GM18868 (cell line): ENCODE measurements around the gene ARHGAP4.

Experiments
- ATAC-seq: cut with Tn5 transposase; IDR thresholded peaks from one replicate; pipeline ENCODE4 v1.9.1; 2021; ENCODE audit warnings: mild to moderate bottlenecking, moderate library complexity; ENCODE audit not compliant: unreplicated experiment

Gene ARHGAP4

DNA sequence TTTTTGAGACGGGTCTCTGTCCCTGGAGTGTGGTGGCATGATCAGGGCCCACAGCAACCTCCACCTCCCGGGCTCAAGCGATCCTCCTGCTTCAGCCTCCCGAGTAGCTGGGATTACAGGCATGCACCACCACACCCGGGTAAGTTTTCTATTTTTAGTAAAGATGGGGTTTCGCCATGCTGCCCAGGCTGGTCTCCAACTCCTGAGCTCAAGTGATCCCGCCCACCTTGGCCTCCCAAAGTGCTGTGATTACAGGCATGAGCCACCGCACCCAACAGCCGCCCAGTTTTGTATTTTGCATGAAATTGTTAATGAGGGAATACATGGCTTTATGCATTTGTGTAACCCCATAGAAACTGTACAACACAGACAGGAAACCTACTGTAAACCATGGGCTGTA, 2.8 kb upstream of the ARHGAP4 start:
- ATAC-seq = no peak

DNA sequence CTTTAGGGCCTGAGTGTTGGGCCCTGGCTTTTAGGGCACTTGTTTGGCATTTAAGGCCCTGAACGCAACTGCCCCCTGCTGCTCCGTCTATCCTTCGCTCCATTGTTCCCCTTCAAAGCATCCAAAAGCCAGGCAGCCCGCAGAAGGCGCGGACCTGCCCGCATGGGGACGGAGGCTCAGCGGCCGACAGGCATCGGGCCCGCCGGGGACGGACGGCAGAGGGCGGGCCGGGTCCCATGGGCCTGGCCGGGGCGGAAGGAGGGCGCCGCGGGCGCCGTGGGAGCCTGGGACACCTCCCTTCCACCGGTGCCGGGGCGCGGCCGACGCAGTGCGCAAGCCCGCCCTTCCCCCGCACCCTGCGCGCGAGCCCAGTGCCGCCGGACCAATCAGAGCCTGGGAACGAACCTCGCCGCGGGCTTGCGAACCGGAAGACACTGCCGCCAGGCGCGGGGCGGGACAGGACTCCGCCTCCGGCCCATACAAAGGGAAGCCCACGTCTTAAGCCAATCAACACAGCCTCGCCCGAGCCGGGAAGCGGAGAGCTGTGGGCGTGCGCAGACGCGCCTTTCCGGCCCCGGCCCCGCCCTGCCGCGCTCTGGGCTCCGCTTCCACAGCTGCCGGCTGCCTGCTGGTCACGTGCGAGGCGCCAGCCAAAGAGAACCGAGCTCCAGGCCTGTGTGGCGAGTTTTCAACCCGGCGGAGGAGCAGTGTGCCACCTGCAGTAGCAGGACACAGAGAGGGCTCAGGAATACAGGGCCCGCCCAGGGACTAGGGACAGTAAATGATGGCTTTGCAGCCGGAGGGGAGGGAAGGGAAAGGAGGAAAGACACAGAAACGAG, 2.1 kb upstream of the ARHGAP4 start:
- ATAC-seq = peak; percentile 81

GRCh38 chrX:153927672-153927921, 1.5 kb upstream of the ARHGAP4 start:
- no peak for ATAC-seq

DNA sequence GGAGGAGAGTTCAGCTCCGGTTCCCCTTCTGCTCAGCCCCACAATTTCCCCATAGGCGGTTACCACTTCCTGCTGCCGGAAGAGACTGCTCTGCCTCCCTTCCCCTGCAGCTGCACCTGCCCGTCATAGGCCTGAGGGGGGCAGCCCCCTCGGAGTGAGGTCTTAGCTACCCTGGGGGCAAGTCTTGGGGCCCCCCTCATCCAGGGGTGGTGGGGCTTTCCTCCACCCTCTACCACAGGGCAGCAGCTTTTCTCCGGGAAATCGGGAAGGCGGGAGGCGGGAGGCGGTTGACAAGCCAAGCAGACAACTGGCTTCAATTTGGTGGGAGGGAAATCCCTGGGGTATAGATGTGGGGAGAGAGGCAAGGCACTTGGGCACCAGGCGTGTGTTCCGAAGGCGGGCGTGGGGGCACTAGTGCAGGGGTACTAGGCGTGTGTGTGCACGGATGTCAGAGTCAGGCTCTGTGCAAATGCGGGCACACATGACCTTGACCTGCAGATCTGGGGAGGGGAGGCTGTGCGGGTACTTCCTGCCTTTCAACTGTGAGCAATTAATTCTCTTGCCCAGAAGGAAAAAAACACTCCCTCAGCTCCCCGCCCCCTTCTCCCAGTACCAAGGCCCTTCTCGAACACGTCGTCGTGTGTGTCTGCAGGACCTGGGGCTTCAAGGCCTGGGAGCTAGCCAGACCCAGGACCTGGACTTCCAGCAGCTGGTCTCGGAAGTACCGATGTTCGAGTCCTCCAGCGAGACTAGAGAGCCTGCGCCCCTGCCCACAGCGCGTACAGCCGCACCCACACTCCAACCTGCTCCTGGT, 1.0 kb upstream of the ARHGAP4 start:
- ATAC-seq = peak; percentile 42

DNA sequence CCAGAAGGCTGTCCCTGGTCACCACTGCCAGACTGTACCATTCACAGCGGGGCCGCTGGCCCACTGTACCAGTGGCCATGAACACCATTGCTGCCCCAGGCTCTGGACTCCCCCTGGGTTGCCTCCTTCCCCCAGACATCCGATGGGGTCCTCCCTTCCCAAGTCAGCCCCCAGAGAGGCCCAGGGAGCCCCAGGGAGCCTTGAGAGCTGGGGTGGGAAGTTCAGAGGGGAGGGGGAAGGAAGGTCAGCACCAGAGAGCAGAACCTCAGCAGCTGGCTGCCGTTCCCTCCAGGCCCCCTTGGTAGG, 441 bp upstream of the ARHGAP4 start:
- ATAC-seq = no peak

GRCh38 chrX:153925387-153925738, 701 bp downstream of the ARHGAP4 start:
- ATAC-seq = no peak

DNA sequence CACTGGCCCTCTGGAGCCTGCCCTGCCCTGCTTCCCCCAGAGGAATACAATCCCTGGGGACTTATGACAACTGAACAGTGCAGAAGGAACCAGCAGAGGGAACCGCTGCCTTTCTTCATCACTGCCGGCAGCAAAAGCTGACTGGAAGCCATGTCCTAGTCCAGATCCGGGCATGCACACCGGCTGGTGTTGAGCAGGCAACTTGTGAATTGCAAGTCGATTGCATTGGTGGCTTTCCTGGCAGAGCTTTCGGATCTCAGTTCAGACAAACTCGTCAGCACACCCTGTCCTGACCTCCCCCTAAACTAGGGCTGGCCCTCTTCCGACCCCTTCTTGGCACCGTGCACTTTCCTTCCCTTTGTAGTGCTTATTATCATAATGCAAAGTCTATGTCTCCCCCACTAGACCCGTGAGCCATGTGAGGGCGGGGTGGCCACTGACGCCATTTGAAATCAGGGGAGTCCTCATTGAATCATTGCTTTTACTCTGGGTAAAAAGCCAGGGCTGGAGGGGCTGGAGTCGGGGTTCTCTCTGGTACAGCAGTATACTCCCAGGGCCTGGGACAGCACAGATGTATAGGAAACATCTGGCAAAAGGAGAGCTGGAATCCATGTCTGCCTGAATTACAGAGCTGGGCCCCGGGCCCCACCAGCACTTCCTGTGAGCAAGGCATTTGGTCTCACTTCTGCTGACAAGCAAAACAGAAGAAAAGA, 1.8 kb downstream of the ARHGAP4 start:
- ATAC-seq = no peak

DNA sequence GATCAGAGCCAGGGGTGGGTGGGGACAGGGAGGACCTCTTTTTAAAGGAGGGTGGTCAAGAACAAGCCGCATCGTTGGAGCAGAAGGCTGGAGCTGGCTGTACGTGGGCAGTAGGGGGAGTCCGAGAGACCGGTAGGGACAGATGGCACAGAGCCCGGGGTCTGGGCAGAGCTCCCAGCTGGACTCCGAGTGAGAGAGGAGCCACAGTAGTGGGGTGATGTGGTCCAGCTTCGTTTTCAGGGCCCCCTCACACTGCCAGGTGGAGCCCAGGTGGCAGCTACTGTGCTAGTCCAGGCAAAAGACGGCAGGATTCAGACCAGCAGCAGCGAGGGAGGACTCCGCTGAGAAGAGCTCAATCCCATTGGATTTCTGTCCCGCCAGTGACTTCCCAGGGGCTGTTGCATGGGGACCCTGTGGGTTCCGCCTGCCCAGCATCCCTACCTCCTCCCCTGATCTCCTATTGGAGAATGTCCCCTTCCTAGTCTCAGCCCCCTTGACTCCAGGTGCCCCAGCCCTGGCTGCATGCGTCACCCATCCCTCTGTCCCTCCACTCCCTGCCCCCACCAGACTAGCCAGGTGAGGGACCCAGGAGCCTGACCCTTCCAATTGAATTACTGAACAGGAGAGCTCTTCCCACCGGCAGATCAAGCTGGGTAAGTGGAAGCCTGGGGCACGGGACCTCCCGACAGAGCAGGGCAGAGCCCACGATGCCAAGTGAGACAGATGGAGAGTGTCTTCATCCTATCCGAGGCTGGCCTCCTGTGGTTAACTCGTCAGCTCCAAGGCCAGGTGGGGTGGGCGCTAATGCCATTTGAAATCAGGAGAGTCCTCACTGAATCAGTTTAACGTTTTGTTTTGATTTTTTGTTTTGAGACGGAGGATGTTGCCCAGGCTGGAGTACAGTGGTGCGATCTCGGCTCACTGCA, 2.9 kb downstream of the ARHGAP4 start:
- ATAC-seq = no peak

DNA sequence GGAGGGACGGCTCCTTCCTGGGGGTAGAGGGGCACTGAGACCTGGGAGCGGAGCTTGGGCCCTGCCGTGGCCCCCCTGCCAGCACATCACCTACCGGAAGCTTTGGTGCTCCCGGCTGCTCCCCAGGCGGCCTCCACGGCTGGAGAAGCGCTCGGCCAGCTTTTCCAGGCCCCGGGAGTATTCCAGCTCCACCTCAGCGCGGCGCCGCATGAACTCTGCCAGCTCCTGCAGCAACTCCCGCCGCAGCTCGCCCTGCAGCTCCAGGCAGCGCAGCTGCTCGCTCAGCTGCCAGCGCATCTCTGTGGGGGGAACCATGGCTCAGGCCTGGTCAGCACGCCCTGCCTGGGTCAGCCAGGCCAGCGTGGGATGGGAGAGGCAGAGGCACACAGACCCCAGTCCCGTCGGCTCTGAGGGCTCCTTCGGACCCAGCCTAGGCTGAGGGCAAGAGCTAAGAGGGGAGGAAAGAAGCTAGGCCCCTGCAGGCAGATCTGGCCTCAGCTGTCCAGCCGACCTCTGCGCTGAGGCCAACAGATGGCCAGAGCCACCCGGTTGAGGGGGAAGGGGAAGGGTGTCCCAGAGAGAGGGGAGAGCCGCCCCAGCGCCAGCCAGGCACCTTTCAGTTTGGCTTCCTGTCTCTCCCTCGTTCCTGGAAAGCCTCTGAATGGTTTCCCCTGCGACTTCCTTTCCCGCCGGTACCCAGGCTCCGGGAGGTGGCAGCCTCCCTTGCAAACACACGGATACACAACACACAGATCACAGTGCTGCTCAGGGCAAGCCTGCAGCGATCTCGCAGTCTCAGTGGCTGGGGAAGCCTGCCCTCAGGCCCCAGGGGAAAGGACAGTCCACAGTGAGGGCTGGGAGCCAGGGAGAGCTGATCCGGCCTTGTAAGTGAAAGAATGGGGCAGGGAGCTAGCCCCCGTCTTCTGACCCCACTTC, 4.3 kb downstream of the ARHGAP4 start:
- no peak for ATAC-seq

DNA sequence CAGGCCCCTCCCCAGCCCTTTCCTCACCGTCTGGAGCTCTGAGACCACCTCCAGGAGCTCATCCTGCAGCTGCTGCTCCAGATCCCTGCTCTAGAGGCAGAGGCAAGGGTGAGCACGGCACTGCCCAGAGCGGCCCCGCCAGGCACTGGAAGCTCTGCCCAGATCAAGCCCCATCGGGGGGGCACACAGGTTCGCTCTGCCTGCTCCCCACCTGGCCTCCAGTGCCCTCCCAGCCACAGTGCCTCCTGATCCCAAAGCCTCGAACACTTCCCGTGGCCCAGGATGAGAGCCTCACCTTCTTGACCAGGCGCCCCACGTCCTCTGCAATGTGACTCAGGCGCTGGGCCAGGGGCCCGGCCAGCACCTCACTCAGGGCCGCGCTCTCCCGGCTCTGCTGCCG, 5.0 kb downstream of the ARHGAP4 start:
- no peak for ATAC-seq

- ATAC-seq = no peak
Measured at GRCh38 chrX:153920546-153920945, 5.5 kb downstream of the ARHGAP4 start.

DNA sequence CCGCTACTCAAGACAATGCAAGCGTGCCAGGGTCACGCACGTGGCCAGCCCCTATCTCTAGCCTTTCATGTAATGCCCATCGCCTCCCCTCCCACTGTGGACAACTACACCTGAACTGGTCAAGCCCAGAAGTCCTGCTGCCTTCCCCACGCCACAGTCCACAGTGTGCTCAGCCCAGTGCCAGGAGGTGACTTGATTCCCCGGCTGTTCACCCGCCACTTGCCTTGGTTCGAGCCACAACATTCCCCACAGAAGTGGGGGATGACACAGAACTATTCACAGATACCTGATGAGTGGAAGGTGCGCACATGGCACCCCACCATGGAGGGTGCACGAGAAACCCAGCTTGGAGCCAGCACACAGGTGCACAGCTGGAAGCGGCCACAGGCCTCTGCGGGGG, 6.8 kb downstream of the ARHGAP4 start:
- ATAC-seq = no peak

DNA sequence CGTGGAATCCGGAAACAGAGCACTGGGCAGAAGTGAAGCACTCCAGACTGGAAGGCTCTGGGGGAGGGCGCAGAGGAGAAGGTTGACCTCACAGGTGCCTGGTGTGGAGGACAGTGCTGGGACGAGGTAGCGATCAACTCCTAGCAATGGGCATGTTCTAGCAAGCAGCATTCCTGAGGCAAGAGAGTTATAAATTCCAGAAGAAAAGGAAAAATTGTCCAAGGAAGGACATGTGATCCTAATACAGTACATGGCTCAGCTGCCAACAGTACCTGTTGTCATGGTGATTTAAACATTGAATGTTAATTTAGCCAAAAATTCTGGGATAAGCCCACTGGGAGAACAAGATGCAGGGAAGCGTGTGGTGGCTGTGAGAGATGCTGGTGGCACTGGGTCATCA, 8.2 kb downstream of the ARHGAP4 start:
- no peak for ATAC-seq

DNA sequence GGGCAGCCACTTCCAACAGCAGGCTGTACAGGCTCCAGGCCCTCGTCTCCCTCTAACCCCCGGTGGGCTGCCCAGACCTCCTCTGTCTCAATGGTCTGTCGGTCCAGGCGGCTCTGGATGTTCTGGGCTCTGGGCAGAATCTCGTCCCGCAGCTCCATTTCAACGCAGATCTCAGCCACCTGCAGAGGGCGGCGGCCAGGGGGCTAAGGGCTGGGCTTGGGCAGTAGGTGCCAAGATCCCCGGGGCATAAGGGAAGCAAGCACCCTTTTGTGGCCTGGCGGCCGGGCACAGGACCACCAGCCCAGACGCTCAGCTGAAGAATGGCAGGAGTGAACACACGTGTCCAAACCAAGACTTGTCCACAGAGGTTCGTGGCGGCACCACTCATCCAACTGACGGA, 12.4 kb downstream of the ARHGAP4 start:
- no peak for ATAC-seq

DNA sequence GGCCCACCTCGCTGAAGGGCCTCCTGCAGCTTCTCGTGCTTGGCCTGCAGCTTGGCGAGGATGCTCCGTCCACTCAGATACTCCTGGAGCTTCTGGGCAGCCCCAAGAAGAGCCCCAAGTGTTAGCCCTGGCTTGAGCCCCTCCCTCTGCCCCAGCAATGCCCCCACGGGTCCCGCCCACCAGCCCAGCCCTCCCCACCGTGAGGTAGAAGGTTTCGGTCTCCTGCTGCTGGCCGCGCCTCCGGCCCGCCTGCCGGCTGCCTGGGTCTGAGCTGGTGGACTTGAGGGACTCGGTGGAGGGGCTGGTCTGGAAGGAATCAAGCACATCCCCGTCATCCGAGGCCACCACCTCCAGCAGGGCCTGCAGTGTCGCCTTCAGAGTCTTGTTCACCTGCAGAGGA, 12.9 kb downstream of the ARHGAP4 start:
- ATAC-seq = no peak

DNA sequence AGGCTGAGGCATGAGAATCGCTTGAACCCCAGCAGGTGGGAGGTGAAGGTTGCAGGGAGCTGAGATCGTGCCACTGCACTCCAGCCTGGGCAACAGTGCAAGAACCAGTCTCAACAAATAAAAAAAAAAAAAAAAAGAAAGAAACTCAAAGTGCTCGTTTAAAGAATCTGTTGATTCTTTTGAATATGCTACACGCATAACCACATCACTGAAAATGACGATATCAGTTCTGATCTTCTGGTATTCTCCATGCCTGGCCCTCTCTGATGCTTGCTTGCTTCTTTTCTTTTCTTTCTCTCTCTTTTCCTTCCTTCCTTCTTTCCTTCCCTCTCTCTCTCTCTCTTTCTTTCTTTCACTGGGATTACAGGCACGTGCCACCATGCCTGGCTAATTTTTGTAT, 14.3 kb downstream of the ARHGAP4 start:
- ATAC-seq = no peak

GRCh38 chrX:153910446-153910845, 15.6 kb downstream of the ARHGAP4 start:
- no peak for ATAC-seq

- no peak for ATAC-seq
Measured at GRCh38 chrX:153909980-153910360, 16.1 kb downstream of the ARHGAP4 start.

GRCh38 chrX:153909024-153909979, 16.8 kb downstream of the ARHGAP4 start:
- ATAC-seq = peak; percentile 59
